Activated naive CD4-positive, alpha-beta T cell treated with anti-CD3 and anti-CD28 coated beads, Interleukin-2, amount 10 ng/mL, durations not matched to agents 7 days and 5 days (primary cell): ENCODE measurements around the gene GRIFIN.

ENCODE experiments used
- CTCF ChIA-PET: fragments of 350-600 bp; sonication (Branson Sonifier 250); formaldehyde crosslinking; loops from one replicate; lab custom pipeline; 2021; ENCODE audit warnings: antibody characterized with exemption; lab: Charles Lee
- DNase-seq: peaks from one replicate; pipeline ENCODE4 v3.0.0-alpha.2; 2020
- H3K27ac Mint-ChIP-seq: one replicate; pipeline ENCODE4 v1.8.0; 2021; ENCODE audit warnings: mild to moderate bottlenecking, moderate library complexity, mixed read lengths
- H3K27me3 Mint-ChIP-seq: one replicate; pipeline ENCODE4 v1.8.0; 2021; ENCODE audit warnings: mild to moderate bottlenecking, mixed read lengths
- H3K36me3 Mint-ChIP-seq: one replicate; pipeline ENCODE4 v1.8.0; 2021; ENCODE audit warnings: mixed read lengths
- H3K4me1 Mint-ChIP-seq: one replicate; pipeline ENCODE4 v1.8.0; 2021; ENCODE audit warnings: mixed read lengths
- H3K4me3 Mint-ChIP-seq: one replicate; pipeline ENCODE4 v1.8.0; 2021; ENCODE audit warnings: mild to moderate bottlenecking, moderate library complexity, mixed read lengths
- H3K9me3 Mint-ChIP-seq: one replicate; pipeline ENCODE4 v1.8.0; 2021; ENCODE audit warnings: mixed read lengths

Gene GRIFIN

DNA sequence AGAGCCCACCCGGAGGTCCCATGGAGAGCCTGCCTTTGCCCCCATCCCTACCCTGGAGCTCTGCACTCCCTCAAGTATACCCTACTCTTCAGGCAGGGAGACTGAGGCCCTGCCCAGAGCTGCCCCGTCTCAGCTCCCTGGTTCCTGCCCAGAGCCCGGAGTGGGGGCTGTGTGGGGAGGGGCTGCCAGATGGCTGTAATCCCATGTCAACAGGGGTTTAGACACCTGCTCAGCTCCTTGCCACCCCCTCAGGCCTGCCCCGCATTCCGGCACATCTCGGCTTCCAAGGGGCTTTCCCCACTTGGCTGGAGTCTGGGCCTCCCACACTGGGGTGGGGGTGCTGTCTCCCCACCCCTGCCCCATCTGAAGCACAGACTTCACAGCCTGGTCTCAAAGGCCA, 22.5 kb upstream of the GRIFIN start:
- Mint-ChIP-seq H3K27me3 (peaks cover 69% of the 10 kb centered on the region), H3K4me1 (no peaks in the 10 kb centered on the region), H3K27ac (no peak overlapping the region), H3K4me3 (no peak overlapping the region), H3K36me3 (no peaks in the 10 kb centered on the region), H3K9me3 (no peaks in the 10 kb centered on the region)
- no peak for DNase-seq
- CTCF ChIA-PET = interaction anchor here (0.8 to 1.6 kb wide), 3 partner anchors 15 to 182 kb away, joined by 3 to 4 read pairs (median 3); no protein-coding TSS in a partner anchor

DNA sequence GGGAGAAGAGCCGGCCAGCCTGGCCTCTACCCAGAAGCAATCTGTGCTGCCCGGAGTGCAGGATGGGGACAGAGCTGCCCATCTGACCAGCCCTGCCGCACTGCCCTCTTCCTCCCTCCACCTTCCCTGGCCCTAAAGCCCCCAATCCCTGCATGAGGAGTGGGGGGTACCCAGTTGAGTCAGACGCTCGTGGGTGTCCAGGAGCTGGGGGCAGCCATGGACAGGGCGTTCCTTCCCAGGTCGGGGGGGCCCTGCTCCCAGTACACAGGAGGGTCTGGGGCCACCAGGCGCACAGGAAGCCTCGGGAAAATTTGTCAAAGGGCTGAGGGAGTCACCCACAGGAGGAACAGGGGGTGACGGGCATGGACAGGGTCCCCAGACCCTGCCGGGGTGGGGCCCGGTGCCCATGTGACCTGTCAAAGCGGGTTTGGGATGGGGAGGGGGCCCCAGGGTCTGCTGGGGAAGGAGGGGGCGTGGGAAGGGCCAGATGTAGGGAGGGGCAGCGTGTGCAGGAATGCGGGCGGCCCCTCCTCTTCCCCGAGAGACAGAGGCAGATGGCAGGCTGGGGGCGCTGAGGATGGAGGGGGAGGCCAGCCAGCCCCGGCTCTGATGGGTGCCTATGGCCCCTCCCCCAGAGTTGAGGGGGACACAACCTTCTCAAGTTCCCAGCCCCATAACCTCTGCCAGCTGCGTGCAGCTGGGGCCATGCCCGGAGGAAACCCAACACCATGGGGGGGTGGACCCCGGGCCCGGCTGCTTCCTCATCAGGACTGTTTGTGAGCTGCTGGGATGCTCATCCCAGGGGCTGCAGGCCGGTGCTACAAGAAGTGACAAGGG, 21.5 kb upstream of the GRIFIN start:
- no peak for DNase-seq
- H3K9me3 Mint-ChIP-seq = no peaks in the 10 kb centered on the region
- H3K36me3 Mint-ChIP-seq = no peaks in the 10 kb centered on the region
- no peaks in the 10 kb centered on the region for H3K4me1 Mint-ChIP-seq
- H3K4me3 Mint-ChIP-seq = no peak overlapping the region
- H3K27me3 Mint-ChIP-seq = peaks cover 74% of the 10 kb centered on the region
- H3K27ac Mint-ChIP-seq = no peak overlapping the region
- CTCF ChIA-PET = interaction anchor here (1.2 kb wide), 1 partner anchor 29 kb away, joined by 3 read pairs; no protein-coding TSS in a partner anchor

DNA sequence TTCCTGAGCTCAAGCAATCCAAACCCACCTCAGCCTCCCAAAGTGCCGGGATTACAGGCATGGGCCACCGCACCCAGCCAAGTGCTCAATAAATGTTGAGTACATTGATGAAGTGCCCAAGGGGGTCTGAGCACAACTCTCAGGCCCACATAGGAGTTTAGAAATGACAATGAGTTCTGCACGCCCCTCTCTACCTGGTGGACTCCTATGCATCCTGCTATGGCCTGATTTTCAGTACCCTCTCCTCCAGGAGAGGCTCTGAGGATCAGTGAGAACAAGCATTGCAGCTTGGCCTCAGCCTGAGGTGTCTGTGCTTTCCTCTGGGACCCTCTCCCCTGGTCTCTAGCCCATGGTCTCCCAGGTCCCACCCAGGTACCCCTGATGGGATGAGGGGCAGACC, 20.9 kb upstream of the GRIFIN start:
- H3K9me3 Mint-ChIP-seq = peaks cover 2% of the 10 kb centered on the region
- CTCF ChIA-PET = no interaction called here
- H3K4me1 Mint-ChIP-seq = no peaks in the 10 kb centered on the region
- H3K27me3 Mint-ChIP-seq = peaks cover 79% of the 10 kb centered on the region
- H3K36me3 Mint-ChIP-seq = no peaks in the 10 kb centered on the region
- no peak for DNase-seq
- H3K4me3 Mint-ChIP-seq = no peak overlapping the region
- H3K27ac Mint-ChIP-seq = no peak overlapping the region

DNA sequence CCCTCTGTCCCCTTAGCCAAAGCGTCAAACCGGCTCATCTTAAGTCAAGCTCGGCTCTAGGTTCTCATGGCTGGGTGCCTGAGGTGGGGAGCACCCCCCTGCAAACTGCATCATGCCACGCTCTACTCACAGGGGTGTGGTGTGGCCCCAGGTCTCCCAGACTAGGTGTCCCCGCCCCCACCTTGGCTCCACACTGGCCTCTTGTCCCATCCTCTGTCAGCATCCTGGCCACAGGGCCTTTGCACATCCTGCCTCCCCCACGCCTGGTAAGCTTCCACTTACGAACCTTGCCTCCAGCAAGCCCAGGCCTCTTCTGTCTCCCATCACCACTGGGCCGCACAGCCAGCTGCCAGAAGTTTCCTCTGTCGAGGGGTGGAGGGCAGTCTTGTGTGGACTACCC, 20.2 kb upstream of the GRIFIN start:
- no peak overlapping the region for H3K4me3 Mint-ChIP-seq
- H3K27ac Mint-ChIP-seq = no peak overlapping the region
- CTCF ChIA-PET = no interaction called here
- peaks cover 3% of the 10 kb centered on the region for H3K9me3 Mint-ChIP-seq
- H3K4me1 Mint-ChIP-seq = no peaks in the 10 kb centered on the region
- peaks cover 82% of the 10 kb centered on the region for H3K27me3 Mint-ChIP-seq
- H3K36me3 Mint-ChIP-seq = no peaks in the 10 kb centered on the region
- DNase-seq = no peak

DNA sequence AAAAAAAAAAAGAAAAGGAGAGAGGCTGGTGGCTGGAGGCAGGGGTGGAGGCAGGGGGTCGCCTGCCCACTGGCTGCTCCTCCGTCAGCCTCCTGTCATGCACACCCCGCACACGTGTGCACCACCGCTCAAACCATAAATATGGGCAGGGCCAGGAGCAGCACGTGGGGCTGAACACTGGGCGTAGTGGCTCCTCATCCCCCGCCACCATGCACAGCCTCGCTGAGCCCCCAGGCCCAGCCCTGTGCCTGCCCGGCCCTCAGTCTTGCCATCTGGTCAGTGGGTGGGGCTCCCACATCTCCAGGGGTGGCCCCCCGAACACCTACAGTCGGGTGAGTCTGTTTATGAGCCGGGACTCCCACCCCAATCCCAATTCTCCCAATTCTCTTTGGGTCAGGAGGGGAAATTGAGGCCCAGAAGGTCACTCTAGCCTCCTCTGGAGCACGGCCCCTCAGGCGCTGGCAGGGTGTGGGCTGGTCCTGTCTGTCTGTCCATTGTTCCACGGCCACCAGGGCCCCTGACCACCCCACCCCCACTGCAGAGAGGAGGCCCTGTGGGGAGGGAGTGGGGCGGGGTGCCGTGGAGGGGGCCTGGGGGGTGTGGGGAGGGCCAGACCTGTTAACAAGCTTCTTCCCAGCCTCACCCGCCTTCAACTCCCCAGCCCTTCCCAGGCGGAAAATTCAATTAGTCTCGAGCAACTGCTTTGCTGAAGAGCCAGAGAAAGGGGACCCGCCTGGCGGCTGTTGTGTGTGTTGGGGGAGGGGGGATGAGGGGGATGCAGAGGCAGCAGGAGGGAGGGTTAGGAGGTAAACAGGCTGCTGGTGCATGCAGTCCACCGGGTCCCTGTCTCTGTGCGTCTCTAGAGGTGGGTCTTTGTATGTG, 19.5 kb upstream of the GRIFIN start:
- H3K4me3 Mint-ChIP-seq = no peak overlapping the region
- H3K36me3 Mint-ChIP-seq = no peaks in the 10 kb centered on the region
- no peak overlapping the region for H3K27ac Mint-ChIP-seq
- peaks cover 3% of the 10 kb centered on the region for H3K9me3 Mint-ChIP-seq
- H3K27me3 Mint-ChIP-seq = peaks cover 85% of the 10 kb centered on the region
- DNase-seq = no peak
- CTCF ChIA-PET = no interaction called here
- H3K4me1 Mint-ChIP-seq = no peaks in the 10 kb centered on the region

DNA sequence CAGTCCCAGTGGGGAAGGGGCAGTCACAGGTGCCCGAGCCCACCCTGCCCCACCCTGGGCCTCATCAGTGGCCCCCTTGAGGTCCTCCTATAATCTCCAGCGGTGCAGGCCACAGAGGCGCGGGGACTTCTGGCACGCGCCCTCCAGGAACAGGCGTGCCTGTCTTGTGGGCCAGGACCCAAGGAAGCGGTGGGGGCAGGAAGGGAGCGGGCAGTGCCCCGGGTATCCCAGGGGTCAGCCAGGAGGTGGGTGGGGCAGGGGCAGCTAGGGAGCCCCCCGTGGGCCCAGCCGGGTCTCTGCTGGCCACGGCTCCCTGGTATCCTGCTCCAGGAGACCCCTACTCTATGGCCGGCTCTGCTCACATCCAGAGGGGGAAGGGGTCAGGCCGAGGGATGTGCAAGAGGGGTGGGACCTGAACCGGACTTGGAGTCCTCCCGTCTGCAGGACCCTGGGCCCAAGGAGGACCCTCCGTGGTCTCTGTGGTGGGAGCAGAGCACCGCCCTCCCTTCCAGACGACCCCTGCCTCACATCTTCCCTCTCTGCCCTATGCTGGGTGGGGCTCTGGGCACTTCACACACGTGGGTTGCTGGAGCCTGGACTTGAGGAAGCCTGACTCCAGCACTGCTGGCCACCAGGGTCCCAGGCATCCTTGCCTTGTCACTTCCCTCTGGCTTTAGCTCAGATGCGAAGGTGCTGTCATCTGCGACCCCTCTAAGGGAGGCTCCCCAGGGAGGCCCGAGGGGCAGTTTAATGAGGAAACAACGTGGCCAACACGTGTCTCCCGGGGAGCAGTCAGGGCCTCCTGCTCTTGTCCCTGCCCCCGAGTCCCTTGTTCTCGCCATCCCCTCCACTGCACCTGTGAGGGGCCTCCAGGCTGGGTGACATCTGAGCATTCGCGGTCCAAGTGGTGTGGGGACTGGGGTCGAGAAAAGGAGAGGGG, 18.3 kb upstream of the GRIFIN start:
- no peaks in the 10 kb centered on the region for H3K4me1 Mint-ChIP-seq
- no peak overlapping the region for H3K4me3 Mint-ChIP-seq
- CTCF ChIA-PET = no interaction called here
- DNase-seq = no peak
- no peaks in the 10 kb centered on the region for H3K36me3 Mint-ChIP-seq
- H3K9me3 Mint-ChIP-seq = peaks cover 3% of the 10 kb centered on the region
- no peak overlapping the region for H3K27ac Mint-ChIP-seq
- peaks cover 82% of the 10 kb centered on the region for H3K27me3 Mint-ChIP-seq

DNA sequence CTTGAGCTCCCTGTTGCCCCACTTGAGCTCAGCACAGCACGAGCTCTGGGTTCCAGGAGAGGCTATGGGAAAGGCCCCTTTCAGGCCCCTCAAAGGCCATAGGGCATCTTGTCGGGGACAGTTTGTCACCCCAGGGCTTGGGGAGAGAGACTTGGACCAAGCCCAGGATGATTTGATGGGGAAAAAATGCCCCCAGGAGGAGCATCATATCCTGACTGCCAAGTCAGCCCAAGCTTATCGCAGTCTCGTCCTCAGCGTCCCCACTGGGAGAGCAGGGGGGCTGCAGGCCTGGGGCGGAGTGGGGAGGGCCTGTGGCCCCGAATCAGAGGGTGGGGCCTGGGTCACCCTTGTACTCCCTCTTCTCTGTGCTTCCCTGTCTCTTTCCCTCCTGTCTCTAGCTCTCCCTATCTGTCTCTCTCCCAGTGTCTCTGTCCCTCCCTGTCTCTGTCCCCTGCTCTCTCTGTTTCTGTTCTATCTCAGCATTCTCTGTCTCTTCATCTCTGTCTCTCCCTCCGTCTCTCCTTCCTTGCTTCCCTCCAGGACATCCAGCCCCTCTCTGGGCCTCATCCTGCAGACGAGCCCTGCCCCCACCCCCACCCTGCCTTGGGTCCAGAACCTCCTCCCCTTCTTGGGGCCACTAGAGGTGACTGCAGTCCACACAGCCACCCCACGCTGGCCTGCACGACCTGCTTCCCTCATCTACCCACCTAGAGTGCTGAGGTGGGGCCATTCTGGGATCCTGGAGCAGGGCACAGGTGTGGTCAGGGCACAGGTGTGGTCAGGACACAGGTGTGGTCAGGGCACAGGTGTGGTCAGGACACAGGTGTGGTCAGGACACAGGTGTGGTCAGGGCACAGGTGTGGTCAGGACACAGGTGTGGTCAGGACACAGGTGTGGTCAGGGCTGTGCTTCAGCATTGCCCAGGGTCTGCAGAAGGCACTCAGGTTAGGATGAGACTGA, 17.3 kb upstream of the GRIFIN start:
- peaks cover 3% of the 10 kb centered on the region for H3K9me3 Mint-ChIP-seq
- H3K27me3 Mint-ChIP-seq = peaks cover 82% of the 10 kb centered on the region
- H3K4me3 Mint-ChIP-seq = no peak overlapping the region
- no peak overlapping the region for H3K27ac Mint-ChIP-seq
- no peaks in the 10 kb centered on the region for H3K4me1 Mint-ChIP-seq
- CTCF ChIA-PET = no interaction called here
- H3K36me3 Mint-ChIP-seq = no peaks in the 10 kb centered on the region
- no peak for DNase-seq

DNA sequence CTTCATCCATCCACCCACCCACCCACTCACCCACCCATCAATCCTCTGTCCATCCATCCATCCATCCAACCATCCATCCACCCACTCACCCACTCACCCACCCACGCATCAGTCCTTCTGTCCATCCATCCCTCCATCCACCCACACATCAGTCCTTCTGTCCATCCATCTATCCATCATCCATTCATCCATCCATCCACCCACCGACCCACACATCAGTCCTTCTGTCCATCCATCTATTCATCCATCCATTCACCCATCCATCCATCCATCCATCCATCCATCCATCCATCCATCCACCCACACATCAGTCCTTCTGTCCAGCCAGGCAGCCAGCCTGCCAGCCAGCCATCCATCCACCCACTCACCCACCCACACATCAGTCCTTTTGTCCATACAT, 15.8 kb upstream of the GRIFIN start:
- no peak for DNase-seq
- CTCF ChIA-PET = interaction anchor here (0.8 kb wide), 1 partner anchor 23 kb away, joined by 3 read pairs; no protein-coding TSS in a partner anchor
- peaks cover 3% of the 10 kb centered on the region for H3K9me3 Mint-ChIP-seq
- H3K4me1 Mint-ChIP-seq = no peaks in the 10 kb centered on the region
- peaks cover 78% of the 10 kb centered on the region for H3K27me3 Mint-ChIP-seq
- H3K4me3 Mint-ChIP-seq = no peak overlapping the region
- H3K36me3 Mint-ChIP-seq = no peaks in the 10 kb centered on the region
- H3K27ac Mint-ChIP-seq = no peak overlapping the region

DNA sequence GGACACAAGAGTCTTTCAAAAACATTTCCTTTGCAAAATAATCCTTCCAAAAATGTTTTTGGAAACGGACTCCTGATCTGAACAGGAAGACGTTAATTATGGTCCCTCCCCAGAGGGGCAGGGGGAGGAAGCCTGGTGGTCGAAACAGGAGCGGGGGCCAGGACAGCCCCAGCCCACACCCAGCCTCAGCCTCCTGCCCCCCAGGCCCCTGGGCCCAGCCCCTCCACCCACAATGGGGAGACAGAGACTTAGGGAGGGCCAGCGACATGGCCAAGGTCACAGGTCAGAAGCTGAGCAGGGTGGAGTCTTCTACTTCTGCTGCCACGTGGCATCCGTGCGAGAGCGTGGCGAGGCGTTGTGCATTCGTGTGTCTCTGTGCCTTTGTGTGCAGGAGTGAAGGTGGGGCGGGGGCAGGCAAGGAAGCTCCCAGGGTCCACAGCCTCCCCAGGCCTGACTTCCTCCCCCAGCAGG, 14.0 kb upstream of the GRIFIN start:
- no peaks in the 10 kb centered on the region for H3K36me3 Mint-ChIP-seq
- CTCF ChIA-PET = no interaction called here
- peaks cover 63% of the 10 kb centered on the region for H3K27me3 Mint-ChIP-seq
- peaks cover 3% of the 10 kb centered on the region for H3K9me3 Mint-ChIP-seq
- no peaks in the 10 kb centered on the region for H3K4me1 Mint-ChIP-seq
- H3K4me3 Mint-ChIP-seq = no peak overlapping the region
- no peak overlapping the region for H3K27ac Mint-ChIP-seq
- no peak for DNase-seq

DNA sequence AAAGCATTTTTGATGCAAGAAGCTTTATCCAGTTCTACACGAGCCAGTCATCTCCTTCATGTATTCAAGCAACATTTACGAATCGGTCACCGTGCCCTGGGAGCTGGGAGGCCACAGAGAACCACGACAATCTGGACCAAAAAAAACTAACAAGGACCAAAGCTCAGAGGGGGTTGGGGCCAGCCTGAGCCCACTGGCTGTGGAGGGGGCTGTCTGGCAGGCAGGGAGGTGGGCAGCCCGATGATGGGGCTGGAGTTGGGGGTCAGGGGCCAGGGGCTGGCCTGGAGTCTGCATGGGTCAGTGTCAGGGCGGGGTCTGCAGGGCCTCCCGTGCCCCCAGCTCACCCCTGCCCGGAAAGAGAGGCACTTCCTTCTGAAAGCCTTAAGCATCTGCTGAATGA, 12.5 kb upstream of the GRIFIN start:
- no peaks in the 10 kb centered on the region for H3K4me1 Mint-ChIP-seq

DNA sequence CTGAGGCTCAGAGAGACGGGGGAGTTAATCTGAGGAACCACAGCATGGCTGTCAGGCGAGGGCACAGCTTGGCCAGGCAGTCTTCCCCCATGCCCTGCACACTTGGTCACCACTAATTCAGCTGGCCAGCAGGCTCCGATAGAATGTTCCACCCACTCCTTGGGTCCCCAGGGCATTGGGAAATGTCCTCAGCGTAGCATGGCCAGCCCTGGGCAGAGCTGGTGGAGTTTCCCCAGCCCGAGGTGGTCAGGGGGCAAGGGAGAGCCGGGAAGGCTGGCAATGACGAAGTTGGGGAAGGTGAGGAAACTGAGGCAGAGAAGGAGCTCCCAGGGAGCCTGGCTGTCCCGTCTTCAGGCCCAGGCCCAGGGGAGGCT, 12.1 kb upstream of the GRIFIN start:
- no peaks in the 10 kb centered on the region for H3K4me1 Mint-ChIP-seq
- H3K4me3 Mint-ChIP-seq = no peak overlapping the region
- CTCF ChIA-PET = interaction anchor here (1.1 to 1.6 kb wide), 2 partner anchors 19 to 376 kb away, joined by 3 read pairs; no protein-coding TSS in a partner anchor
- no peaks in the 10 kb centered on the region for H3K36me3 Mint-ChIP-seq
- no peak overlapping the region for H3K27ac Mint-ChIP-seq
- DNase-seq = no peak
- peaks cover 3% of the 10 kb centered on the region for H3K9me3 Mint-ChIP-seq
- peaks cover 61% of the 10 kb centered on the region for H3K27me3 Mint-ChIP-seq

More for the DNA sequence above, 12.5 kb upstream of the GRIFIN start:
- CTCF ChIA-PET = interaction anchor here (1.6 kb wide), 1 partner anchor 19 kb away, joined by 3 read pairs; no protein-coding TSS in a partner anchor
- no peak overlapping the region for H3K4me3 Mint-ChIP-seq
- no peak for DNase-seq
- peaks cover 65% of the 10 kb centered on the region for H3K27me3 Mint-ChIP-seq
- H3K27ac Mint-ChIP-seq = no peak overlapping the region
- H3K36me3 Mint-ChIP-seq = no peaks in the 10 kb centered on the region
- peaks cover 3% of the 10 kb centered on the region for H3K9me3 Mint-ChIP-seq

DNA sequence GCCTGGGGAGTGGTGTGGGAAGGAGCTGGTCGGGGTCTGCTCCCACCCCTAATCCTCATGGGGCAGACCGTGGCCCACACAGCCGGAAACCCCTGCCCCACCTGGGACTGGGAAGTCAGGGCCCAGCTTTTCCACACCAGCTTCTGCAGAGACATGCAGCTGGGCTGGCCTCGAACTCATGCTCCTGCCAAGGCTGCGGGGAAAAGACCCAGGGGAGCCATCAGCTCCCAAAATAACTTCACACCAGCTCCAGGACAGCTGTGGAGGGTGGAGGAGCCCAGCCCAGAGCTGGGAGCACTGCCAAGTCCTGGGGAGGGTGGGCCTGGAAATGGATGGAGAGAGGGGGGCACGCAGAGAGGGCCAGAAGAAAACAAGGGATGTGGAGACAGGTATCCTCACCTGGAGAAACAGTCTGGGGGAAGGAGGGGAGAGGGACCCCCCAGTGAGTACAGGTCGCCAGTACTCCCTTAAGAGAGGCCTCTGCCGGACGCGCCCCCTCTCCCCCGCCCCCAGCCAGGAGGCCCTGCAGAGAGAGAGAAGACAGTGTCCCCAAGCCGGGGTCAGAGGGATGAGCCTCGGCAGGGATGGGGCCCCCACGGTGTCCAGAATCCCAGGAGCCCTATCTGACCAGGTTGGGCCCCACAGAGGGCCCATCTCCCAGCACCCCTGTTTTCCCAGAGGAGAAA, 11.5 kb upstream of the GRIFIN start:
- Mint-ChIP-seq H3K4me3 (no peak overlapping the region), H3K9me3 (peaks cover 8% of the 10 kb centered on the region), H3K27ac (no peak overlapping the region), H3K4me1 (no peaks in the 10 kb centered on the region), H3K27me3 (peaks cover 61% of the 10 kb centered on the region), H3K36me3 (peaks cover 4% of the 10 kb centered on the region)
- no peak for DNase-seq
- CTCF ChIA-PET = interaction anchor here (0.7 to 1.6 kb wide), 3 partner anchors 15 to 377 kb away, joined by 3 read pairs; no protein-coding TSS in a partner anchor
